WERI-Rb-1 (cell line): Measurements from ENCODE around the gene GNAO1.

ENCODE experiments used
- DNase-seq: peaks from one replicate; pipeline ENCODE4 v3.0.0-alpha.2; 2020
- H3K27ac ChIP-seq: fragments of 250-450 bp; sonication (Bioruptor Pico); 2 replicates; pipeline ENCODE4 v1.5.1; 2020; ENCODE audit warnings: mild to moderate bottlenecking, moderate library complexity
- H3K27me3 ChIP-seq: fragments of 250-450 bp; sonication (Bioruptor Pico); 2 replicates; pipeline ENCODE4 v1.5.1; 2021; ENCODE audit warnings: mild to moderate bottlenecking, low read depth, moderate library complexity; ENCODE audit not compliant: insufficient read depth, severe bottlenecking
- H3K36me3 ChIP-seq: fragments of 250-450 bp; sonication (Bioruptor Pico); 2 replicates; pipeline ENCODE4 v1.5.1; 2020; ENCODE audit warnings: mild to moderate bottlenecking, moderate library complexity
- H3K4me3 ChIP-seq: 2 replicates; pipeline ENCODE4 v1.5.1; 2011; ENCODE audit warnings: low read depth, mild to moderate bottlenecking, control low read depth, low read length
- H3K9me3 ChIP-seq: fragments of 250-450 bp; sonication (Bioruptor Pico); 2 replicates; pipeline ENCODE4 v1.5.1; 2021; ENCODE audit warnings: mild to moderate bottlenecking, moderate library complexity; ENCODE audit not compliant: severe bottlenecking
- TF ChIP-seq, protein P1 (sequence below): IDR thresholded peaks from 2 replicates; pipeline ENCODE4 v1.5.1; 2011; ENCODE audit warnings: low read depth, mild to moderate bottlenecking, control low read depth, inconsistent platforms, low read length

The GNAO1 gene

DNA sequence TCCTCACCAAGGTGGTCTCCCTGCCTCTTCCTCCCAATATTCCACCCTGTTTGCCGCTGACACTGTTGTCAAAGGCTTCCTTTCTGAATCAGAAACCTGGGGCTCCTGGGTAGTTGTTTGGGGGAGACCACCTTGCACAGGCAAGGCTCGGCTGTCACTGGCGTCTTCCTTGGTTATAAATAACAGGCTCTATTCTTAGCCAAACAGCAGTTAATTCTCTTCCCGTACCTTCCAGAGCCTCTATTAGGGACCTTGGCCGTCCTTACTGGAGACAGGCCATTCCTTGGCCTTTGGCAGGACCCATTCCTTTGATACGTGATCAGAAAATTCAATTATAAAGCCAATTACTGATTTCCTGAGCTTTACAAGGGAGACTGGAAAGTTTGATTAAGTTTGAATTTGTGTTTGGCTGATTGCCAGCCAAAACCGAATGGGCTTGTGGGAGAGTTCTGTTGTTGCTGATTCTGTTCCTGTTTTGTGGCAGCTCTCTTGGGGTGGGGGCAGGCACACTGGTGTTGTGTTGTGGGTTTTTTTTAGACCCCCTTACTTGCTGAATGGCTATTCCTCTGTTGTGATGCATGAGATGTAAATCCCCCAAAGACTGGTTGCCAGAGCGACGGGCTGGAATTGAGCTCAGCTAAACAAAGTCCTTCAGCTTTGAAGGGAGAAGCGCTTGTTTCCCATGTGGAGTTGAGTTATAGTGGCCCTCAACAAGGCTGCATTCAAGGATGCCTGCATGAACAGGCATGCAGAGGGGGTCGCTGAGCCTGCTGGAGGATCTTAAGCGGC is 104.6 kb downstream of the GNAO1 start:
- Histone ChIP-seq H3K4me3 (no peak overlapping the region), H3K9me3 (no peaks in the 10 kb centered on the region), H3K36me3 (no peaks in the 10 kb centered on the region; the same call in 1 of the 2 replicates), H3K27me3 (no peaks in the 10 kb centered on the region), H3K27ac (no peak overlapping the region)
- TF ChIP-seq, protein P1, sequence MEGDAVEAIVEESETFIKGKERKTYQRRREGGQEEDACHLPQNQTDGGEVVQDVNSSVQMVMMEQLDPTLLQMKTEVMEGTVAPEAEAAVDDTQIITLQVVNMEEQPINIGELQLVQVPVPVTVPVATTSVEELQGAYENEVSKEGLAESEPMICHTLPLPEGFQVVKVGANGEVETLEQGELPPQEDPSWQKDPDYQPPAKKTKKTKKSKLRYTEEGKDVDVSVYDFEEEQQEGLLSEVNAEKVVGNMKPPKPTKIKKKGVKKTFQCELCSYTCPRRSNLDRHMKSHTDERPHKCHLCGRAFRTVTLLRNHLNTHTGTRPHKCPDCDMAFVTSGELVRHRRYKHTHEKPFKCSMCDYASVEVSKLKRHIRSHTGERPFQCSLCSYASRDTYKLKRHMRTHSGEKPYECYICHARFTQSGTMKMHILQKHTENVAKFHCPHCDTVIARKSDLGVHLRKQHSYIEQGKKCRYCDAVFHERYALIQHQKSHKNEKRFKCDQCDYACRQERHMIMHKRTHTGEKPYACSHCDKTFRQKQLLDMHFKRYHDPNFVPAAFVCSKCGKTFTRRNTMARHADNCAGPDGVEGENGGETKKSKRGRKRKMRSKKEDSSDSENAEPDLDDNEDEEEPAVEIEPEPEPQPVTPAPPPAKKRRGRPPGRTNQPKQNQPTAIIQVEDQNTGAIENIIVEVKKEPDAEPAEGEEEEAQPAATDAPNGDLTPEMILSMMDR, result no peak
- DNase-seq, result no peak

DNA sequence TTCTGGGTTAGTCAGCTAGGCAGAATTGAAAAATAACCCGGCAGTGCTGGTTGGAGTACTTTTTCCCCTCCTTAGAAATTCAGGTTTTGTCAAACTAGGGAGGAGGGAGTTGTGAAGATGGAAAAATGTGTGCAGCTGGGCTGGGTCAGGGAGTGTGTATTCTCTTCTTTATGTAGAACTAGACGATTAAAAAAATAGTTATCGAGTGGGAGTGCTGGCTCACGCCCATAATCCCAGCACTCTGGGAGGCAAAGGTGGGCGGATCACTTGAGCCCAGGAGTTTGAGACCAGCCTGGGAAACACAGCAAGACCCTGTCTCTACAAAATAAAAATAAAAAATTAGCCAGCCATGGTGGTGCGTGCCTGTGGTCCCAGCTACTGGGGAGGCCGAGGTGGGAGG is 106.4 kb downstream of the GNAO1 start:
- no peak overlapping the region for H3K27ac ChIP-seq
- no peaks in the 10 kb centered on the region for H3K9me3 ChIP-seq
- no peaks in the 10 kb centered on the region for H3K27me3 ChIP-seq
- H3K36me3 ChIP-seq, result no peaks in the 10 kb centered on the region
- no peak overlapping the region for H3K4me3 ChIP-seq
- TF ChIP-seq, protein P1, result no peak
- no peak for DNase-seq

DNA sequence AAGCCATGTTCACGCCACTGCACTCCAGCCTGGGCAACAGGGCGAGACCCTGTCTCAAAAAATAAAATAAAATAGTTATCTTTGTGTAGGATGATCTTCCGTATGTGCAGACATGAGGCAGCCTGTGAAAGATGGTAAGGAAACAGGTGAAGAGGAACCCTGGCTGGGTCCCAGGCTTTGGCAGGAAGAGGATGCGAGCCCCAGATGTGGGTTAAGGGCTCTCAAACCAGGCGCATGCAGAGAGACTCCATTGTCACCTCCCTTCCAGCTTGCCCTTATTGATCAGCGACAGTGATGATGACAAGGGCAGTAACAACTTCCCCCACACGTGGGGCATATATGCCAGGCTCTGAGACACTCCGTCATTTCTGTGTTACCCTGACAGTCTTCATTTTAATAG is 106.8 kb downstream of the GNAO1 start:
- Histone ChIP-seq H3K27me3 (no peaks in the 10 kb centered on the region), H3K27ac (no peak overlapping the region), H3K36me3 (no peaks in the 10 kb centered on the region), H3K4me3 (no peak overlapping the region), H3K9me3 (no peaks in the 10 kb centered on the region)
- no peak for DNase-seq
- TF ChIP-seq, protein P1, result no peak

DNA sequence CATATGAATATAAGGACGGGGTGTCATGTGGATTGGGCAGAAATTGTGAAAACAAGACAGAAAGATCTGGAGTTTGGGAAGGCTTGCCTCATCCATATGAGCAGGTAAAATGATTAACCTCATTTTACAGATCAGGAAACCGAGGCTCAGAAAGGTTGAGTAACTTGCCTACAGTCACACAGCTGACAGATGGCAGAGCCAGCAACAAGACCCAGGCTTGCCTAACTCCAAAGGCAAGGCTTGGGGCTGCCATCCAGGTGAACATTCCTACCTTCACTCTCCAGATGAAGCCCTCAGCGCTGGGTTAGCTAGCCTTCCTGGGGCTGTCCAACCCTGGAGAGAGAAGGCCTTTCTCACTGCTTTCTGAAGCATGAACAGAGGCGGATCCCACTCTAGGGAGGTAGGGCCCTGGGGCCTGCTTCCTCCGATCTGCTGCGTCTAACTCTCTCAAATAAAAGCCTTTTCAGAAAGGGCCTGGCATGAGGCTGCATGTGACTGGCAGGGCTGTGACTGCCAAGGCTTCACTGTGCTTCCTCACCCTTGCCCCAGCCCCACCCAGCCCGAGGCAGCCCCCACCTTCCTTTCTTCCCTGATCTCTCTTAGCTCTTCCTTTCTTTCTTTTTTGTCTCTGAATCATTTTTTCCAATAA is 107.8 kb downstream of the GNAO1 start:
- no peak for DNase-seq
- Histone ChIP-seq H3K9me3 (no peaks in the 10 kb centered on the region), H3K4me3 (no peak overlapping the region), H3K27ac (no peak overlapping the region), H3K36me3 (no peaks in the 10 kb centered on the region), H3K27me3 (no peaks in the 10 kb centered on the region)
- TF ChIP-seq, protein P1, result no peak

DNA sequence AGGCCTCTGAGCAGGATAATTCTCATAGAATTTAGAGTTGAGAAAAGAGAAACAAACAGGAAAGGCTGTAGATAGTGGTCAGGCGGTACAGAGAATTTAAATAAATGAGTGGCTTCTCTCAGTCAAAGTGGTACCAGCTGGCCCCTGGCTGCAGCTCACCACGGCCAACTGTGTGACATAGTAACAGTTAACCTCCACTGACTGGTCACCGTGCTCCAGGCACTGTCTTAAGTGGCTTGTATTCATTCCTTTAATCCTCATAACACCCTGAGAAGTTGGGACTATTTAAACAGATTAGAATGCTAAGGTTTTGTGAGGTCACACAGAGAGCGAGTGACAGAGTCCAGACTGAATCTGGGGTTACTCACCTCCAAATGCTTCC is 108.9 kb downstream of the GNAO1 start:
- DNase-seq, result peak; percentile 84

More for the DNA sequence above, 108.9 kb downstream of the GNAO1 start:
- Histone ChIP-seq H3K27me3 (no peaks in the 10 kb centered on the region), H3K36me3 (no peaks in the 10 kb centered on the region), H3K27ac (no peak overlapping the region), H3K4me3 (no peak overlapping the region), H3K9me3 (no peaks in the 10 kb centered on the region)
- TF ChIP-seq, protein P1, result 0 out of 2 replicates have a peak, but pooled peaks have one; percentile 3
